Measurements from ENCODE around the gene SDF4. TPM values are rescaled to one million over a fixed set of nuclear protein-coding genes. Genes with fewer than 3 reads are reported as not detected.
"Not testable (repeated sequence)": the region's sequence is repeated elsewhere in the genome, so short reads cannot be mapped to it uniquely, and the experiment has no call there.

The SDF4 gene
- total RNA-seq, 2 experiments from 2014 or later, result 109 to 144 TPM

DNA sequence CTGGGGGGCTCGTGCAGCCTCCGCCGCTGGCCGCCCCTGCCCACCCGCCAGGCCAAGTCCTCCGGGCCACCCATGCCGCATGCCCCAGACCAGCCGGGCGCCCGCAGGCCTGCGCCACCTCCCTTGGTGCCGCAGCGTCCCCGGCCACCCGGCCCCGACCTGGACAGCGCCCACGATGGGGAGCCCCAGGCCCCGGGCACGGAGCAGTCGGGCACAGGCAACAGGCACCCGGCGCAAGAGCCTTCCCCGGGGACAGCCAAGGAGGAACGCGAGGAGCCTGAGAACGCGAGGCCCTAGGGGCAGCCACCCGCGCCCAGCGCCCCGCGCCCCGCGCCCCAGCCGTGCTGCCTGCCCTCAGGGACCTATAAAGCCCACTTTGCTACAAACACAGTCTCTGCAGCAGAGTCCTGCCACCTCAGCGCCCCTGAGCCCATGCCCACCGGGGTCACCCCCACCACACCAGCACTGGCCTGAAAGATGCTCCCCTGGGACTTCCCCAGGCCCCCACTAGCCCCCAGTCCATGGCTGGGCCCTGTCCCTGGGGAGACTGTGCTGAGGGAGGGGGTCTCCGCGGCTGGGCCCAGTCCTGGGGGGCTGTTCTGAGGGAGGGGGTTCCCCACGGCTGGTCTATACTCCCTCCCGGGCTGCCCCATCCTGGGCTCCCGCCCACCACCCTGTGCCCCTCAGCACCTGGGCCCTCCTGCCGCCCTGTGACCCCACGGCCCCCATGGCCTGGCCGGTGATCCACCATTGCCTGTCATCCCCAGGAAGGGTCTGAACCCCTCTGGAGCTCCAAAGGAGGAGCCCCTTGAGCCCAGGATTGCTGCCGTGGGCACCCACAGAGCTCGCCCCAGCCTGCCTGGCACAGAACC lies 34.0 kb downstream of the SDF4 start:
- Mint-ChIP-seq H3K27me3 (peaks cover 7% of the 10 kb centered on the region), H3K4me3 (no peak overlapping the region), H3K36me3 (peaks cover 3% of the 10 kb centered on the region), H3K9me3 (ENCODE audit: low read depth) (peaks cover 6% of the 10 kb centered on the region), H3K4me1 (peaks cover 8% of the 10 kb centered on the region), H3K27ac (no peak overlapping the region)
- no peak for DNase-seq
- no peak for ATAC-seq
- CTCF ChIA-PET, result interaction anchor here (1.0 kb wide), 1 partner anchor 76 kb away, joined by 3 read pairs; no protein-coding TSS in a partner anchor

DNA sequence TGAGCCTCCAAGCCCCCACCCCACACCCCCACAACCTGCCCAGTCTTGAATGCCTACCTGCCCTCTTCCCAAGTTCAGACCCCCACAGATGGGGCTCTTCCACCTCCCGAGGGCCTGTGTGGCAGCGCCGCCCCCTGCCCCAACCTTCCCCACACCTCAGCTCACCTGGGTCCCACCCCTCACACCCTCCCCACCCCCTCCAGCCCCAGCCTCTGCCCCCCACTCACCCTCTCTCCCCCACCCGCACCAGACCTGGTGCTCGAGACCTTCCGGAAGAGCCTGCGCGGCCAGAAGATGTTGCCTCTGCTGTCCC lies 34.7 kb downstream of the SDF4 start:
- peaks cover 3% of the 10 kb centered on the region for H3K36me3 Mint-ChIP-seq
- DNase-seq (no peak), ATAC-seq (no peak)
- no peak overlapping the region for H3K27ac Mint-ChIP-seq
- H3K9me3 Mint-ChIP-seq (ENCODE audit: low read depth), result peaks cover 6% of the 10 kb centered on the region
- CTCF ChIA-PET, result no interaction called here
- H3K27me3 Mint-ChIP-seq, result peaks cover 8% of the 10 kb centered on the region
- no peak overlapping the region for H3K4me3 Mint-ChIP-seq
- H3K4me1 Mint-ChIP-seq, result peaks cover 8% of the 10 kb centered on the region

DNA sequence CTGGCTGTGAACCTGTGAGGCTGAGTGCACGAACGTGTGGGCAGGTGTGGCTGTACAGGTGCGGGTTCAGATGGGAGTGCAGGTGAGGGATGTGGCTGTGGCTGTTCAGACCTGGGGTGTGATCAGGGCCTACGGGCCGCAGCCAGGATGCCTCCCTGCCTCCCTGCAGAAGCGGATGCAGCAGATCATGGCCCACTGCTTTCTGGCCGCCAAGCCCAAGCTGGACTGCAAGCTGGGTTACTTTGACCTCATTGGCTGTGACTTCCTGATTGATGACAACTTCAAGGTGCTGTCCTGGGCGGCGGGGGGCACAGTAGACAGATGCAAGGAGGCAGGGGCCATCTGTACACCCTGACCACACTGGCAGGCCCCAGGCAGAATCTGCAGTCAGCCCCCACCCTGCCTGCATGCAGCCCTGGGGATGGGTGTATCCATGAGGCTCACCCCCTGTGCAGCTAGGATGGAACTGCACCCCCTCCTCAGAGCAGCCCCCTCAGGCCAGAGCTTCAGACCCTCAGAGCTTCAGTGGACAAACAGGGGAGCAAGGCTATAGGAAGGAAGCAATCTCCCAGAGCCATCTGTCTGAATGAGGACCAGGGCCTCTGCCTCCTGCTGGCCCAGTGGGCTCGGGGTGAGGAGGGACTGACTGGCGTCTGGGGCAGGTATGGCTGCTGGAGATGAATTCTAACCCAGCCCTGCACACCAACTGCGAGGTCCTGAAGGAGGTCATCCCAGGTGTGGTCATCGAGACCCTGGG lies 35.2 kb downstream of the SDF4 start:
- CTCF ChIA-PET, result no interaction called here
- H3K4me1 Mint-ChIP-seq, result peaks cover 8% of the 10 kb centered on the region
- DNase-seq, result no peak
- peaks cover 10% of the 10 kb centered on the region for H3K27me3 Mint-ChIP-seq
- H3K27ac Mint-ChIP-seq, result no peak overlapping the region
- ATAC-seq, result no peak
- H3K4me3 Mint-ChIP-seq, result no peak overlapping the region
- peaks cover 6% of the 10 kb centered on the region for H3K9me3 Mint-ChIP-seq (ENCODE audit: low read depth)
- H3K36me3 Mint-ChIP-seq, result peaks cover 6% of the 10 kb centered on the region

DNA sequence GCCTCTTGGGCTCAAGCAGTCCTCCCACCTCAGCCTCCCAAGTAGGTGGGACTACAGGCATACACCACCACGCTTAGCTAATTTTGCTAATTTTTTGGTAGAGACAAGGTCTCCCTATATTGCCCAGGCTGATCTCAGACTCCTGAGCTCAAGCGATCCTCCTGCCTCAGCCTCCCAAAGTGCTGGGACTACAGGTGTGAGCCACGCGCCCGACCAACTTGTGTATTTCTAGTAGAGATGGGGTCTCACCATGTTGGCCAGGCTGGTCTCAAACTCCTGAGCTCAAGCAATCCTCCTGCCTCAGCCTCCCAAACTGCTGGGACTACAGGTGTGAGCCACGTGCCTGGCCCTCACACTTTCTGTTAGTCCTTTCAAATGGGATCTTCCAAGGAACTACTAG lies 36.1 kb downstream of the SDF4 start:
- ATAC-seq; H3K4me3 Mint-ChIP-seq; H3K4me1 Mint-ChIP-seq; H3K36me3 Mint-ChIP-seq; CTCF ChIA-PET; DNase-seq; H3K27ac Mint-ChIP-seq; H3K9me3 Mint-ChIP-seq (ENCODE audit: low read depth): not testable (repeated sequence)
- H3K27me3 Mint-ChIP-seq, result peaks cover 13% of the 10 kb centered on the region

DNA sequence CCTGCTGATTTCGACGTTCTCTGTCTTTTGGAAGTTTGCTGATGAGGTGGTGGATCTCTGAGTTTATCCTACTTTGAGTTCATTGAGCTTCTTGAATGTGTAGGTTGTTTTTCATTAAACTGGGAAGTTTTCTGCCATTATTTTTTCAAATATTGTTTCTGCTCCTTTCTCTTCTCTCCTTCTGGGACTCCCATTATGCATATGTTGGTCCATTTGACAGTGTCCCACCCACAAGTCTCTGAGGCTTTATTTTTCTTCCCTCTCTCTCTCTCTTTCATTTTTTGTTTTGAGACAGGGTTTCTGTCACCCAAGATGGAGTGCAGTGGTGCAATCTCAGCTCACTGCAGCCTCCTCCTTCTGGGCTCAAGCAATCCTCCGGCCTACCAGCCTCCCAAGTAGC lies 37.1 kb downstream of the SDF4 start:
- ATAC-seq, result no peak
- Mint-ChIP-seq H3K27ac (no peak overlapping the region), H3K9me3 (ENCODE audit: low read depth) (peaks cover 6% of the 10 kb centered on the region), H3K27me3 (peaks cover 18% of the 10 kb centered on the region), H3K4me1 (peaks cover under 1% of the 10 kb centered on the region), H3K4me3 (no peak overlapping the region), H3K36me3 (peaks cover 6% of the 10 kb centered on the region)
- no peak for DNase-seq
- CTCF ChIA-PET, result interaction anchor here (2.0 kb wide), 1 partner anchor 72 kb away, joined by 4 read pairs; no protein-coding TSS in a partner anchor

DNA sequence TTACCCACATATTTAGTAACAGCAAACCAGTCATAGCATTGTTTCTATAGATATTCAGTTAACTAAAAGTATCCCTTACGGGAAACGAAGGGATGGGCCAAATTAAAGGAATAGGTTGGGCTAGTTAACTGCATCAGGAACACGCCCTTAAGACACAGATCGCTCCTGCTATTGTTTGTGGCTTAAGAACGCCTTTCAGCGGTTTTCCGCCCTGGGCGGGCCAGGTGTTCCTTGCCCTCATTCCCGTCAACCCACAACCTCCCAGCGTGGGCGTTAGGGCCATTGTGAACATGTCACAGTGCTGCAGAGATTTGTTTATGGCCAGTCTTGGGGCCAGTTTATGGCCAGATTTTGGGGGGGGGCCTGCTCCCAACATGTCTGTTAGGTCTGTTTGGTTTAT lies 40.1 kb downstream of the SDF4 start:
- Mint-ChIP-seq H3K27ac (no peak overlapping the region), H3K9me3 (ENCODE audit: low read depth) (peaks cover 6% of the 10 kb centered on the region), H3K36me3 (peaks cover 6% of the 10 kb centered on the region), H3K4me1 (no peaks in the 10 kb centered on the region), H3K27me3 (peaks cover 30% of the 10 kb centered on the region), H3K4me3 (no peak overlapping the region)
- ATAC-seq (no peak), DNase-seq (no peak)
- CTCF ChIA-PET, result no interaction called here

DNA sequence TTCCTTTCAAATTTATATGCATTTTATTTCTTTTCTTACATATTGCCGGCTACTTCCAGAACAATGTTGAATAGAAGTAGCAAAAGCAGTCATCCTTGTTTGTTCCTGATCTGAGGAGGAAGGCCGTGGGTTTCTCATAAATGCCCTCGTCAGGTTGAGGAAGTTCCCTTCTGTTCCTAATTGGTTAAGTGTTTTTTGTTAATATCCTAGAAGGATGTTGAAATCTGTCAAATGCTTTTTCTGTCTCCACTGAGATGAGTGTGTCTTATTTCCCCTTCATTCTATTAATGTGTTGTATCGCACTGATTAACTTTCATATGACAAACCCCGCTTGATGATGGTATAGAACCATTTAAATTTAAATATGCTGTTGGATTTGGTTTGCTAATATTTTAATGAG lies 42.7 kb downstream of the SDF4 start:
- H3K9me3 Mint-ChIP-seq (ENCODE audit: low read depth), result no peaks in the 10 kb centered on the region
- H3K4me3 Mint-ChIP-seq, result no peak overlapping the region
- CTCF ChIA-PET, result interaction anchor here (1.2 kb wide), 1 partner anchor 11 kb away, joined by 4 read pairs; no protein-coding TSS in a partner anchor
- H3K36me3 Mint-ChIP-seq, result peaks cover 3% of the 10 kb centered on the region
- H3K4me1 Mint-ChIP-seq, result no peaks in the 10 kb centered on the region
- ATAC-seq, result no peak
- no peak for DNase-seq
- peaks cover 23% of the 10 kb centered on the region for H3K27me3 Mint-ChIP-seq
- no peak overlapping the region for H3K27ac Mint-ChIP-seq

DNA sequence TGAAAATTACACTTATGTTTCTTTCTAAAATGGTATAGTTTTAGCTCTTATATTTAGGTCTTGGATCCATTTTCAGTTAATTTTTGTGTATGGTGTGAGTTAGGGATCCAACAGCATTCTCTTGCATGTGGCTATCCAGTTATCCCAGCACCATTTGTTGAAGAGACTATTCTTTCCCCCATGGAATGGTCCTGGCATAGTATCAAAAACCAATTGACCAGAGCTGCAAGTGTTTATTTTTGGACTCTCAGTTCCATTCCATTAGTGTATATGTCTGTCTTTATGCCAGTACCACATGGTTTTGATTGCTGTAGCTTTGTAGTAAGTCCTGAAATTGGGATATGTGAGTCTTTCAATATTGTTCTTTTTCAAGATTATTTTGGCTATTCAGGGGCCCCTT lies 43.9 kb downstream of the SDF4 start:
- CTCF ChIA-PET, result interaction anchor here (1.1 to 1.2 kb wide), 2 partner anchors 12 to 66 kb away, joined by 4 to 7 read pairs; no protein-coding TSS in a partner anchor
- DNase-seq, result no peak
- H3K27ac Mint-ChIP-seq, result no peak overlapping the region
- H3K36me3 Mint-ChIP-seq, result peaks cover 3% of the 10 kb centered on the region
- no peak for ATAC-seq
- H3K4me1 Mint-ChIP-seq, result no peaks in the 10 kb centered on the region
- no peaks in the 10 kb centered on the region for H3K9me3 Mint-ChIP-seq (ENCODE audit: low read depth)
- no peak overlapping the region for H3K4me3 Mint-ChIP-seq
- peaks cover 23% of the 10 kb centered on the region for H3K27me3 Mint-ChIP-seq

DNA sequence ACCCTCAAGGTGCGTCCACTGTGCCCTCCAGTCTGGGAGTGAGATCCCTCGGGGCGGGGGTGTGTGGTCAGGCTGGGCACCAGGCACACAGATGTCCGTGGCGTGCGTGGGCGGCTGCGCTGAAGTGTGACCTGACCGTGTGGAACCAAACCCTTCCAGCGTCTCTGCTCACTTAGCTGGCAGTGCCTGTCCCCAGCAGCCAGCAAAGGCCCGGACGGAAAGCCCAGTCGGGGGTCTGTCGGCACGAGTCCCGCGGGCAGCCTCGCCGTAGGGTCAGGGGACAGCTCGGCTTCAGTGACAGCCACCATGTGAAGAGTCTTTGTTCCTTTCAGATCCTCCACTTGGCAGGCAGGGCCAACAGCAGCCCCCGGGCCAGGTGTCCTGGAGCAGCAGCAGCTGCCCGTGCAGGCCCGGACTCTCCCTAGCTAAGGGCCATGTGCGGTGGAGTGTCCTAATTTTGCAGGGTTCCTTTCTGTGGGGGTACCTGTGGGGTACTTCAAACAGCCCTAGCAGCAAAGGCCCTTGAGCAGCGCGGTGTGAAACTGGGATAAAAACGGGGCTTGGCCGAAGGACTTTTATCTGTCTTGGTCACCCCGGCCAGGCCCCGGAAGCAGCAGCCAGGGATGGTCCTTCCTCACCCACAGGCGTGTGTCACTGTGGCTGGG lies 46.6 kb downstream of the SDF4 start:
- CTCF ChIA-PET, result interaction anchor here (1.7 kb wide), 1 partner anchor 63 kb away, joined by 4 read pairs; no protein-coding TSS in a partner anchor
- no peak for DNase-seq
- Mint-ChIP-seq H3K4me3 (no peak overlapping the region), H3K27me3 (peaks cover 19% of the 10 kb centered on the region), H3K36me3 (no peaks in the 10 kb centered on the region), H3K9me3 (ENCODE audit: low read depth) (no peaks in the 10 kb centered on the region), H3K4me1 (no peaks in the 10 kb centered on the region), H3K27ac (no peak overlapping the region)
- ATAC-seq, result no peak

DNA sequence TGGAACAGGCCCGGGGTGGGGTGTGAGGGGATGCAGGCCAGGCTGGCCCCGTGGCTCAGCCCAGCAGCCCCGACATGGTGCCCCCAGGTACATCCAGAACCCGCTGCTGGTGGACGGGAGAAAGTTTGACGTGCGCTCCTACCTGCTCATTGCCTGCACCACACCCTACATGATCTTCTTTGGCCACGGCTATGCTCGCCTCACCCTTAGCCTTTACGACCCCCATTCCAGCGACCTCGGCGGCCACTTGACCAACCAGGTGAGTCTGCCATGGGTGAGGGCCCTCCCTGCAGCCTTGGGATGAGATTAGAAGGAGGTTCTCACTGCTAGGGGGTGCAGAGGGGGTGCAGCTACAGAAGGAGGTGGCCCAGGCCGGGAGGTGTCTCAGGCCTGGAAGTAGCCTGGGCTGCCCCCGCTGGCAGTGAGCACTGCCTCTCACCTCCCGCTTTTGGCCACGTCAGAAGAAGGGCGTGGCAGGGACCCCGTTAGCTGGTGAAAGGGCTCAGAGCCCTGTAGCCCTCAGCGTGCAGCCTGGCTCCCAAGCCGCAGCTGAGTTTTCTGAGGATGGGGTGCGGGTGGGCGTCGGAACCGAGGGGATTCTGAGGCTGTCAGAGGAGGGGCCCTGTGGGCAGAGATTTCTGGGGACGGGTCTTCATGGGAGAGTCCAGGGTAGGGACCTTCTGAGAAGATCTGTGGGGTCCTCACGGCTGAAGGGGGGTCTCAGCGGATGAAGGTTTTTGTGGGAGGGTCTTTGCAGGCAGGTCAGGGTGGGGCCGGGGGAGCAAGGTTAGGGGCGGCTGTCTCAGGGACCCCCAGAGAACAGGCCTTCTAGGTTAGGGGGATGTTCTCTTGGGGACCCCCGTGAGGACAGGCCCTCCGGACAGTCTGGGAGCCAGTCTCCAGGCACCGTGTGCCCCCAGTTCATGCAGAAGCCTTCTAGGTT lies 47.7 kb downstream of the SDF4 start:
- H3K27me3 Mint-ChIP-seq, result peaks cover 10% of the 10 kb centered on the region
- no peaks in the 10 kb centered on the region for H3K36me3 Mint-ChIP-seq
- H3K4me3 Mint-ChIP-seq, result no peak overlapping the region
- no peak for ATAC-seq
- no peak overlapping the region for H3K27ac Mint-ChIP-seq
- no peak for DNase-seq
- H3K4me1 Mint-ChIP-seq, result no peaks in the 10 kb centered on the region
- no peaks in the 10 kb centered on the region for H3K9me3 Mint-ChIP-seq (ENCODE audit: low read depth)
- CTCF ChIA-PET, result no interaction called here

DNA sequence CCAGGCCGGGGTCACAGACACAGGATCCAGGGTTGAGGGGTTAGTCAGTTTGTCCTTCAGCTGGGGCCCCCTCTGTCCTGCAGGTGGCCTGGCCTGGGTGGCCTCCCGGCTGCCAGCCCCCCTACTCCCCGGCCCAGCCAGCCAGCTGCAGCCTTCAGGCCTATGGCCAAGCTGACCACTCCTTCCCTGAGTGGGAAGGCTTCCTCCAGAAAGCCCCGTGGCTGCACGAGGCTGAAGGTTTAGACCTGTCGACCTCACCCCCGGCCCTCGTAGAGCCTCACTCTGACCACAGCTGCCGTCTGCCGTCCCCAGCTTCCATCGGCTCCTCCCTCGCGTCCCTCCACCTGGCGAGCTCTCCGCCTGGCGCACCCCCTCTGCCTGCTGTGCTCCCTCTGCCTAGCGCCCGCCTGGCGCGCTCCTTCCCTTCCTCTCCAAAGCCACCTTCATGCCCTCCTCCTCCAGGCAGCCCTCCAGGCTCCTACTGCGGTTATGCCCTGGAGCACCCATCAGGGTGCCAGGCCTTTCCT lies 48.5 kb downstream of the SDF4 start:
- no peaks in the 10 kb centered on the region for H3K4me1 Mint-ChIP-seq
- no peak overlapping the region for H3K4me3 Mint-ChIP-seq
- peaks cover 7% of the 10 kb centered on the region for H3K27me3 Mint-ChIP-seq
- no peak for DNase-seq
- no peaks in the 10 kb centered on the region for H3K9me3 Mint-ChIP-seq (ENCODE audit: low read depth)
- no peaks in the 10 kb centered on the region for H3K36me3 Mint-ChIP-seq
- CTCF ChIA-PET, result no interaction called here
- H3K27ac Mint-ChIP-seq, result no peak overlapping the region
- ATAC-seq, result no peak

DNA sequence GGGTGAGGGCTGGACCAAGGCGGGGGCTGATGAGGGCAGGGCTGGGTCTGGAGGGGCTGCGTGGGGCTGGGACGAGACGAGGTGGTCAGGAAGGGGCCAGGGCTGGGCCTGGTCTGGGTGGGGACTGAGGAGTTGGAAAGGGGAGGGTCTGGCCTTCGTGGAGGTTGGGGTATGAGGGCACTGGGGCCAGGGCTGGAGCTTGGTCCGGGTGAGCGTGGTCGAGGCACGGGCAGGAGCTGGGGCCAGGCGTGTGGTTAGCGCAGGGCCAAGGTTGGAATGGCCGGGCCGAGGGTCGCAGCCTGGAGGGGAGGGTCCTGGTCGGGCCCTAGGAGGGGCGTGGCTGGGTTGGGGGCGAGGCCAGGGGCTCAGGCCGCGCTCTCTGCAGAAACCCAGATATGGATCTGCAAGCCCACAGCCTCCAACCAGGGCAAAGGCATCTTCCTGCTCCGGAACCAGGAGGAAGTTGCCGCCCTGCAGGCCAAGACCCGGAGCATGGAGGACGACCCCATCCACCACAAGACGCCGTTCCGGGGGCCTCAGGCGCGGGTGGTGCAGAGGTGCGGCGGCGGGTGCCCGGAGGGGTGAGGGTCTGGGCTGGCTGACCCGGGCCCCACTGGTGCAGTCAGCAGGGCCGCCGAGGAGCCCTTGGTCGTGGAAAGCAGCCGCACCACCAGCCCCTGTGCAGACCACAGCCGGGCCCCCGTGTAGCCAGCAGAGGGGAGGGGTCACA lies 49.1 kb downstream of the SDF4 start:
- Mint-ChIP-seq H3K4me3 (no peak overlapping the region), H3K9me3 (ENCODE audit: low read depth) (no peaks in the 10 kb centered on the region), H3K4me1 (no peaks in the 10 kb centered on the region), H3K27me3 (peaks cover 3% of the 10 kb centered on the region), H3K36me3 (no peaks in the 10 kb centered on the region), H3K27ac (no peak overlapping the region)
- ATAC-seq, result no peak
- no peak for DNase-seq
- CTCF ChIA-PET, result no interaction called here

Measured in activated CD8-positive, alpha-beta memory T cell treated with anti-CD3 and anti-CD28 coated beads, Interleukin-2, amount 10 ng/mL, durations not matched to agents 7 days and 5 days (primary cell).